Suprapubic skin (tissue), 4 donors: ENCODE data around the gene SFT2D3.

Source experiments
- EP300 ChIP-seq: sonication (generic); formaldehyde crosslinking; IDR thresholded peaks from one replicate; pipeline ENCODE4 v1.6.1; 2017; ENCODE audit warnings: antibody characterized with exemption
- POLR2A ChIP-seq, 2 donors: fragments of 450-650 bp; IDR thresholded peaks; one replicate each; pipeline ENCODE4 v1.6.1; 2017; ENCODE audit warnings: antibody characterized with exemption in 2 of 2, mild to moderate bottlenecking in 2 of 2, moderate library complexity in 2 of 2
- POLR2AphosphoS5 ChIP-seq, 3 donors: sonication (generic); formaldehyde crosslinking; IDR thresholded peaks; one replicate each; pipeline ENCODE4 v1.6.1; 2017; ENCODE audit warnings: antibody characterized with exemption in 3 of 3
- TF ChIP-seq, protein P1 (sequence below), 2 donors: fragments of 200-600 bp in 1 of 2; fragments of 450-650 bp in 1 of 2; sonication (generic) in 1 of 2; IDR thresholded peaks; one replicate each; pipeline ENCODE4 v1.5.1; 2016 to 2019; ENCODE audit warnings: antibody characterized with exemption in 2 of 2, mild to moderate bottlenecking in 1 of 2, moderate library complexity in 1 of 2

DNA sequence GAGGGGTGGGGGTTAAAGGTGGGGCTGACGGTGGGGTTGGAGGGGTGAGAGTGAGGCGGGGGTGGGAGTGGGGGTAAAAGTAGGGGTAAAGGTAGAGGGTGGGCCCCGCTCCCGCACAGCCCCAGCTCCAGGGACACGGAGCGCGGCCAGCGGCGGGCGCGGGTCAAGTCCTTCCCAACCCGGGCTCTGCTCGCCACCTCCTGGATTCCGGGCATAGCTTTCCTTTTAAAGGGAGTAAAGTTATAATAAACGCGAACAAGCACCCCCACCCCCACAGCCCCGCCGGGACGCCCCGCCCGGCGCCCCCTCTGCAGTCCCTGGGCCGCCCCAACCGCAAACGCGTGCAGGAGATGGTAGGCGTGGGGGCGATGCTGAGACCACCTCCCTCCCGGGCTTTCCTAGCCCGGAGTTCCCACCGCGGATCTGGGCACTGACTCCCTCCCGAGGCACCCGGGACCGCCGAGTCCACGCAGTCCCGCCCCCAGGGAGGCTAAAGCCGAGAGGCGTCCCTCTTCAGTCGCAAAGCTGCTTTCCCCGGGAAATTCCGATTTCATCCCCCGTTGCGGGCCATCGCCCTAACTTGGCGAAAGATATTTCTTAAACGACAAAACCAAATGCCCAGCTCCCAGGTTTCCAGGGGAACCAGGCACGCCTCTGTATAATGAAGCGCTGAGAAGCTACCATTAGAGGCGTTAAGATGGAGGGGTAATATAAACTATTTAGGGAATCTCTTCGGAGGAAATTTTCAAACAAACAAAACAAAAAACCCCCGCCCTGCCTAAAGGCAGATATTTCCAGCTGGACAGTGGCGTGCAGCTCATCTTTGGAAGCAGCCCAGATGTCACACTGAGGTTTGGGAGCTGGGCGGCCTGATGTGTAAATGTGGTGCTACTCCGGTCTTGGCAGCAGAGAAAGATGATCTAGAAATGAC is 25.7 kb upstream of the SFT2D3 start, which contains the start of gene LIMS2:
- TF ChIP-seq, protein P1, sequence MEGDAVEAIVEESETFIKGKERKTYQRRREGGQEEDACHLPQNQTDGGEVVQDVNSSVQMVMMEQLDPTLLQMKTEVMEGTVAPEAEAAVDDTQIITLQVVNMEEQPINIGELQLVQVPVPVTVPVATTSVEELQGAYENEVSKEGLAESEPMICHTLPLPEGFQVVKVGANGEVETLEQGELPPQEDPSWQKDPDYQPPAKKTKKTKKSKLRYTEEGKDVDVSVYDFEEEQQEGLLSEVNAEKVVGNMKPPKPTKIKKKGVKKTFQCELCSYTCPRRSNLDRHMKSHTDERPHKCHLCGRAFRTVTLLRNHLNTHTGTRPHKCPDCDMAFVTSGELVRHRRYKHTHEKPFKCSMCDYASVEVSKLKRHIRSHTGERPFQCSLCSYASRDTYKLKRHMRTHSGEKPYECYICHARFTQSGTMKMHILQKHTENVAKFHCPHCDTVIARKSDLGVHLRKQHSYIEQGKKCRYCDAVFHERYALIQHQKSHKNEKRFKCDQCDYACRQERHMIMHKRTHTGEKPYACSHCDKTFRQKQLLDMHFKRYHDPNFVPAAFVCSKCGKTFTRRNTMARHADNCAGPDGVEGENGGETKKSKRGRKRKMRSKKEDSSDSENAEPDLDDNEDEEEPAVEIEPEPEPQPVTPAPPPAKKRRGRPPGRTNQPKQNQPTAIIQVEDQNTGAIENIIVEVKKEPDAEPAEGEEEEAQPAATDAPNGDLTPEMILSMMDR (IDR thresholded peaks at IDR 0.05), result peak in 1 of 2 donors; percentile 18
- TF ChIP-seq EP300, result no peak
- TF ChIP-seq POLR2A (IDR thresholded peaks at IDR 0.05), result no peak
- TF ChIP-seq POLR2AphosphoS5 (IDR thresholded peaks at IDR 0.05), result no peak
